Thyroid gland (tissue), 4 donors: ENCODE data around the gene LRRFIP1. TPM values are rescaled to one million over a fixed set of nuclear protein-coding genes. Genes with fewer than 3 reads are reported as not detected.

Source experiments
- DNase-seq, 2 donors: peaks; one replicate each; pipeline ENCODE4 v3.0.0-alpha.2; 2019
- H3K27ac ChIP-seq, 3 donors: fragments of 200-600 bp; sonication (generic); 1 replicate in 2 of 3; 2 replicates in 1 of 3; pipeline ENCODE4 v1.5.1; 2016 to 2019; ENCODE audit warnings: mild to moderate bottlenecking in 1 of 3, moderate library complexity in 1 of 3
- H3K27me3 ChIP-seq: fragments of 200-600 bp; sonication (generic); one replicate; pipeline ENCODE4 v1.5.1; 2019
- H3K36me3 ChIP-seq, 2 donors: fragments of 200-600 bp; sonication (generic); one replicate each; pipeline ENCODE4 v1.5.1; 2016 to 2019
- H3K4me1 ChIP-seq, 2 donors: fragments of 200-600 bp; sonication (generic); one replicate each; pipeline ENCODE4 v1.5.1; 2017 to 2019
- H3K4me3 ChIP-seq, 3 donors: fragments of 200-600 bp; sonication (generic); replicated peaks in 1 of 3; 1 replicate in 2 of 3; 2 replicates in 1 of 3; pipeline ENCODE4 v1.5.1; 2016; ENCODE audit warnings: mild to moderate bottlenecking in 1 of 3
- H3K9me3 ChIP-seq: fragments of 200-600 bp; sonication (generic); one replicate; pipeline ENCODE4 v1.5.1; 2017
- CTCF ChIP-seq, 6 experiments: fragments of 200-600 bp in 3 of 6; fragments of 450-650 bp in 3 of 6; sonication (generic) in 3 of 6; IDR thresholded peaks; one replicate each; pipeline ENCODE4 v1.5.1; 2016 to 2019; ENCODE audit warnings: antibody characterized with exemption in 6 of 6, mild to moderate bottlenecking in 2 of 6, inconsistent platforms in 1 of 6, moderate library complexity in 1 of 6
- POLR2A ChIP-seq, 2 donors: fragments of 450-650 bp; IDR thresholded peaks; one replicate each; pipeline ENCODE4 v1.6.1; 2017; ENCODE audit warnings: antibody characterized with exemption in 2 of 2, mild to moderate bottlenecking in 2 of 2, moderate library complexity in 1 of 2
- WGBS, 2 donors: methylation state at CpG; one replicate each; pipeline ENCODE4 v1.1.5; 2017; 5-methylcytosine and 5-hydroxymethylcytosine counted together
- intact Hi-C: fragments of 100-400 bp; cut with DNase I; formaldehyde crosslinking; loops from one replicate; pipeline ENCODE4 v1.15.1; 2023
- total RNA-seq, 4 donors: library from RNA; depleted of rRNA; stranded (reverse); fragments of >200 nt; gene quantifications; one replicate each; pipeline ENCODE4 v1.2.3, GENCODE V29; 2016

The LRRFIP1 gene
- total RNA-seq, 4 donors from 2014 or later, result 76.1 to 113 (median 96.6) TPM

- intact Hi-C loops, result no loop called here
- no peaks in the 10 kb centered on the region for H3K36me3 ChIP-seq
- 75 to 94% methylated on average over 10 to 12 of the region's 12 CpGs for WGBS, 2 donors
Observed at GRCh38 chr2:237630216-237631000, 3.0 kb downstream of the LRRFIP1 start.

GRCh38 chr2:237631007-237631785 is 3.8 kb downstream of the LRRFIP1 start:
- 79 to 83% methylated on average over 12 to 13 of the region's 14 CpGs for WGBS, 2 donors
- peaks cover 26 to 57% of the 10 kb centered on the region in 2 donors for H3K4me1 ChIP-seq
- DNase-seq, result peak; percentile 86 to 89
- intact Hi-C loops, result no loop called here
- no peaks in the 10 kb centered on the region for H3K36me3 ChIP-seq
- H3K4me3 ChIP-seq, result no peak overlapping the region
- TF ChIP-seq CTCF (IDR thresholded peaks at IDR 0.05) (peak in 1 of 6 experiments; percentile 8), POLR2A (IDR thresholded peaks at IDR 0.05) (no peak)
- H3K9me3 ChIP-seq, result no peaks in the 10 kb centered on the region
- H3K27ac ChIP-seq, result peak overlapping the region; percentile 68 to 85 (median 76)
- H3K27me3 ChIP-seq, result no peaks in the 10 kb centered on the region

More at GRCh38 chr2:237630216-237631000, 3.0 kb downstream of the LRRFIP1 start:
- peak overlapping the region; percentile 68 to 85 (median 76) for H3K27ac ChIP-seq
- no peaks in the 10 kb centered on the region for H3K9me3 ChIP-seq
- no peak for DNase-seq
- no peak for TF ChIP-seq POLR2A (IDR thresholded peaks at IDR 0.05)
- TF ChIP-seq CTCF (IDR thresholded peaks at IDR 0.05), result no peak
- no peak overlapping the region for H3K4me3 ChIP-seq
- H3K27me3 ChIP-seq, result no peaks in the 10 kb centered on the region
- peaks cover 26 to 57% of the 10 kb centered on the region in 2 donors for H3K4me1 ChIP-seq

- DNase-seq, result no peak
- Histone ChIP-seq H3K27me3 (no peaks in the 10 kb centered on the region), H3K36me3 (no peaks in the 10 kb centered on the region), H3K4me1 (peaks cover 23 to 53% of the 10 kb centered on the region in 2 donors), H3K4me3 (no peak overlapping the region), H3K27ac (peak overlapping the region in 1 of 3 donors; percentile 64), H3K9me3 (no peaks in the 10 kb centered on the region)
- intact Hi-C loops, result no loop called here
- no peak for TF ChIP-seq CTCF (IDR thresholded peaks at IDR 0.05)
- no peak for TF ChIP-seq POLR2A (IDR thresholded peaks at IDR 0.05)
- 91 to 96% methylated on average over 10 to 13 of the region's 19 CpGs for WGBS, 2 donors
Observed at GRCh38 chr2:237631801-237632585, 4.6 kb downstream of the LRRFIP1 start.

GRCh38 chr2:237633061-237633561 is 5.7 kb downstream of the LRRFIP1 start:
- intact Hi-C loops, result no loop called here
- 53 to 56% methylated on average over 6 of the region's 10 CpGs for WGBS, 2 donors
- Histone ChIP-seq H3K36me3 (no peaks in the 10 kb centered on the region), H3K9me3 (no peaks in the 10 kb centered on the region), H3K4me1 (peaks cover 22 to 49% of the 10 kb centered on the region in 2 donors), H3K27ac (peak overlapping the region in 2 of 3 donors; percentile 8 to 64), H3K27me3 (no peaks in the 10 kb centered on the region), H3K4me3 (no peak overlapping the region)
- peak; percentile 48 to 54 for DNase-seq
- TF ChIP-seq CTCF (IDR thresholded peaks at IDR 0.05) (no peak), POLR2A (IDR thresholded peaks at IDR 0.05) (no peak)
